ENCODE measurements around the gene METRNL.
"Not testable (repeated sequence)": the region's sequence is repeated elsewhere in the genome, so short reads cannot be mapped to it uniquely, and the experiment has no call there.

The METRNL gene

DNA sequence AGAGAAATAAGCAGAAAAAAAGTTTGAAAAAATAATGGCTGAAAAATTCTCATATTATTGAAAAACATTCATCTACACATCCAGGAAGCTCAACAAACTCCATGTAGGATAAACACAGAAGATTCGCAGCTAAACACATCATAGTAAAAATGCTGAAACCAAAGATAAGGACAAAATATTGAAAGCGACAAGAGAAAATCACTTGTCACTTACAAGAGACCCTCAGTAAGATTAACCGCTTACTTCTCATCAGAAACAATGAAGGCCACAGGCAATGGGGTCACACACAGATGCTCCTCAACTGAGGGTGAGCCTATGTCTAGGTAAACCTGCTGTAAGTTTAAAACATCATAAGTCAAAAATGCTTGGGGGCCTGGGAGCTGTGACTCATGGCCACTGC, 38.1 kb upstream of the METRNL start:
- TF ChIP-seq POLR2AphosphoS5 (IDR thresholded peaks at IDR 0.05; ENCODE audit: low read depth, low read length) = no peak
- TF ChIP-seq POLR2A (IDR thresholded peaks at IDR 0.05; ENCODE audit: low read depth, low read length) = no peak
- TF ChIP-seq TAF1 (IDR thresholded peaks at IDR 0.05; ENCODE audit: borderline replicate concordance, low read depth, low read length) = no peak
- no peak for FAIRE-seq
- no peak for DNase-seq (ENCODE audit: insufficient read length)

- FAIRE-seq (no peak), DNase-seq (ENCODE audit: insufficient read length) (no peak)
- TF ChIP-seq TAF1 (IDR thresholded peaks at IDR 0.05; ENCODE audit: borderline replicate concordance, low read depth, low read length) (no peak), POLR2AphosphoS5 (IDR thresholded peaks at IDR 0.05; ENCODE audit: low read depth, low read length) (no peak), POLR2A (IDR thresholded peaks at IDR 0.05; ENCODE audit: low read depth, low read length) (no peak)
Observed at GRCh38 chr17:83042522-83043158, 36.8 kb upstream of the METRNL start.

DNA sequence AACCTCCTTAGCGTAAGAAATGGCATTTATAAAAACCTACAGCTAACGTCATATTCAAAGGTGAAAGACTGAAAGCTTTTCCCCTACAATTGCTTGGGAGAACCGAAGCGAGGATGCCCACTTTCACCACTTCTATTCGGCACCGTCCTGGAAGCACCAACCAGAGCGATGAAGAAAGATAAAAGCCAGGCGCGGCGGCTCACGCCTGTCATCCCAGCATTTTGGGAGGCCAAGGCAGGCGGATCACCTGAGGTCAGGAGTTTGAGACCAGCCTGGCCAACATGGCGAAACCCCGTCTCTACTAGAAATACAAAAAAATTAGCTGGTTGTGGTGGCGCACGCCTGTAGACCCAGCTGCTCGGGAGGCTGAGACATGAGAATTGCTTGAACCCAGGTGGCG, 34.9 kb upstream of the METRNL start:
- DNase-seq (ENCODE audit: insufficient read length); FAIRE-seq: not testable (repeated sequence)

DNA sequence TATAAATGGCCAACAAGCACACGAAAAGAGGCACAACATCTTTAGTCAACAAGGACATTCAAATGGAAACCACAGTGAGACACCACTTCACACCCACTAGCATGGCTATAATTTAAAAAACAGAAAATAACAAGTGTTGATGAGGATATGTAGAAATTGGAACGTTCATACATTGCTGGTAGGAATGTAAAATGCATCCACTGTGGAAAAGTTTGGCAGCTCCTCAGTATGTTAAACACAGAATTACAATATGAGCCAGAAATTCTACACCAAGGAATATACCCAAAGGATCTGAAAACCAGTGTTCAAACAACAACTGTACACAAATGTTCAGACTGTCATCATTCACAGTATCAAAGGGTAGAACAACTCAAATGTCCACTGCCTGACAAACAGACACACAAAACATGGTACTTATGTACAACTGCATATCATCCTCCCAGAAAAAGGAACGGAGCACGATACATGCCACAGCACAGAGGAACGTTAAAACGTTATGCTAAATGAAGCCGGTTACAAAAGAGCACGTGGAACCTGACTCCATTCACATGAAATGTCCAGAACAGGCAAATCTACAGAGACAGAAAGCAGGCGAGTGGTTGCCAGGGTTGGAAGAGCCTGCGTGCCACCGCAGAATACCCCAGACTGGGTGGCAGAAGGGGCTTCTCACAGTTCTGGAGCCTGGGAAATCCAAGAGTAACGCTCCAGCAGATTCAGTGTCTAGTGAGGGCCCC, 32.8 kb upstream of the METRNL start:
- no peak for FAIRE-seq
- DNase-seq (ENCODE audit: insufficient read length) = no peak
- no peak for TF ChIP-seq TAF1 (IDR thresholded peaks at IDR 0.05; ENCODE audit: borderline replicate concordance, low read depth, low read length)
- TF ChIP-seq POLR2A (IDR thresholded peaks at IDR 0.05; ENCODE audit: low read depth, low read length) = no peak
- no peak for TF ChIP-seq POLR2AphosphoS5 (IDR thresholded peaks at IDR 0.05; ENCODE audit: low read depth, low read length)

GRCh38 chr17:83047182-83047478, 32.3 kb upstream of the METRNL start:
- no peak for TF ChIP-seq POLR2A (IDR thresholded peaks at IDR 0.05; ENCODE audit: low read depth, low read length)
- TF ChIP-seq TAF1 (IDR thresholded peaks at IDR 0.05; ENCODE audit: borderline replicate concordance, low read depth, low read length) = no peak
- TF ChIP-seq POLR2AphosphoS5 (IDR thresholded peaks at IDR 0.05; ENCODE audit: low read depth, low read length) = no peak
- FAIRE-seq (no peak), DNase-seq (ENCODE audit: insufficient read length) (no peak)

DNA sequence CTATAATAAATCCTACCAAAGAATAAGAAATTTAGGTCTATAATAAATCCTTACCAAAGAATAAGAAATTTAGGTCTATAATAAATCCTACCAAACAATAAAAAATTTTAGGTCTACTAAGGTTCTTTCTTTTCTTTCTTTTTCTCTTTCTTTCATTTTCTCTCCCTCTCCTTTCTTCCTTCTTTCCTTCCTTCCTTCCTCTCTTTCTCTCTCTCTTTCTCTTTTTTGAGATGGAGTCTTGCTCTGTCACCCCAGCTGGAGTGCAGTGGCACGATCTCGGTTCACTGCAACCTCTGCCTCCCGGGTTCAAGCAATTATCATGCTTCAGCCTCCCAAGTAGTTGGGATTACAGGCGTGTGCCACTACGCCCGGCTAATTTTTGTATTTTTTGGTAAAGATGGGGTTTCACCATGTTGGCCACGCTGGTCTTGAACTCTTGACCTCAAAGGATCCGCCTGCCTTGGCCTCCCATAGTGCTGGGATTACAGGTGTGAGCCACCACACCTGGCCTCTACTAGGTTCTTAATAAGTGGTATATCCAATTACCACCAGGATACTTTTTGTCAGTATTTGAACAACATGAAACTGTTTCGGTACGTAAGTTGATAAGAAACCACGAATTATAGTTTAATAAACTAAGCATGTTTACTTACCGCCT, 31.5 kb upstream of the METRNL start:
- FAIRE-seq; DNase-seq (ENCODE audit: insufficient read length): not testable (repeated sequence)

GRCh38 chr17:83050651-83051395, 28.6 kb upstream of the METRNL start:
- TF ChIP-seq POLR2AphosphoS5 (IDR thresholded peaks at IDR 0.05; ENCODE audit: low read depth, low read length) = no peak
- no peak for TF ChIP-seq TAF1 (IDR thresholded peaks at IDR 0.05; ENCODE audit: borderline replicate concordance, low read depth, low read length)
- TF ChIP-seq POLR2A (IDR thresholded peaks at IDR 0.05; ENCODE audit: low read depth, low read length) = no peak
- FAIRE-seq (peak; percentile 62), DNase-seq (ENCODE audit: insufficient read length) (no peak)

GRCh38 chr17:83051396-83052240, 27.8 kb upstream of the METRNL start:
- DNase-seq (ENCODE audit: insufficient read length) (peak; percentile 97), FAIRE-seq (peak; percentile 99)

GRCh38 chr17:83052241-83052564, 27.2 kb upstream of the METRNL start:
- DNase-seq (ENCODE audit: insufficient read length) = no peak
- TF ChIP-seq POLR2AphosphoS5 (IDR thresholded peaks at IDR 0.05; ENCODE audit: low read depth, low read length) (no peak), TAF1 (IDR thresholded peaks at IDR 0.05; ENCODE audit: borderline replicate concordance, low read depth, low read length) (no peak), POLR2A (IDR thresholded peaks at IDR 0.05; ENCODE audit: low read depth, low read length) (no peak)
- no peak for FAIRE-seq

More at GRCh38 chr17:83051396-83052240, 27.8 kb upstream of the METRNL start:
- TF ChIP-seq TAF1 (IDR thresholded peaks at IDR 0.05; ENCODE audit: borderline replicate concordance, low read depth, low read length) (0 out of 2 replicates have a peak, but pooled peaks have one; percentile 19), POLR2A (IDR thresholded peaks at IDR 0.05; ENCODE audit: low read depth, low read length) (peak; percentile 91), POLR2AphosphoS5 (IDR thresholded peaks at IDR 0.05; ENCODE audit: low read depth, low read length) (peak; percentile 85)

GRCh38 chr17:83053021-83053681, 26.3 kb upstream of the METRNL start:
- DNase-seq (ENCODE audit: insufficient read length) = no peak
- FAIRE-seq = no peak
- TF ChIP-seq POLR2A (IDR thresholded peaks at IDR 0.05; ENCODE audit: low read depth, low read length) (no peak), TAF1 (IDR thresholded peaks at IDR 0.05; ENCODE audit: borderline replicate concordance, low read depth, low read length) (no peak), POLR2AphosphoS5 (IDR thresholded peaks at IDR 0.05; ENCODE audit: low read depth, low read length) (no peak)
